Suprapubic skin (tissue), 4 donors: Measurements from ENCODE around the gene PPIAL4G. TPM values are rescaled to one million over a fixed set of nuclear protein-coding genes. Genes with fewer than 3 reads are reported as not detected.
"Not testable (repeated sequence)": the region's sequence is repeated elsewhere in the genome, so short reads cannot be mapped to it uniquely, and the experiment has no call there.

ENCODE experiments used
- DNase-seq, 2 donors: peaks; one replicate each; pipeline ENCODE4 v3.0.0-alpha.2; 2019; ENCODE audit warnings: low spot score in 2 of 2
- H3K27ac ChIP-seq: fragments of 200-600 bp; sonication (generic); one replicate; pipeline ENCODE4 v1.5.1; 2019
- H3K27me3 ChIP-seq: fragments of 200-600 bp; sonication (generic); one replicate; pipeline ENCODE4 v1.5.1; 2019
- H3K36me3 ChIP-seq: fragments of 200-600 bp; sonication (generic); one replicate; pipeline ENCODE4 v1.5.1; 2019
- H3K4me1 ChIP-seq: fragments of 200-600 bp; sonication (generic); one replicate; pipeline ENCODE4 v1.5.1; 2019
- H3K4me3 ChIP-seq: fragments of 200-600 bp; sonication (generic); one replicate; pipeline ENCODE4 v1.5.1; 2019; ENCODE audit warnings: mild to moderate bottlenecking
- H3K9me3 ChIP-seq: fragments of 200-600 bp; sonication (generic); one replicate; pipeline ENCODE4 v1.5.1; 2019
- POLR2A ChIP-seq, 2 donors: fragments of 450-650 bp; IDR thresholded peaks; one replicate each; pipeline ENCODE4 v1.6.1; 2017; ENCODE audit warnings: antibody characterized with exemption in 2 of 2, mild to moderate bottlenecking in 2 of 2, moderate library complexity in 2 of 2
- POLR2AphosphoS5 ChIP-seq, 3 donors: sonication (generic); formaldehyde crosslinking; IDR thresholded peaks; one replicate each; pipeline ENCODE4 v1.6.1; 2017; ENCODE audit warnings: antibody characterized with exemption in 3 of 3
- WGBS: methylation state at CpG from one replicate; pipeline ENCODE4 v1.1.5; 2018; 5-methylcytosine and 5-hydroxymethylcytosine counted together
- total RNA-seq, 4 donors: library from RNA; depleted of rRNA; stranded (reverse); fragments of >200 nt; gene quantifications; one replicate each; pipeline ENCODE4 v1.1.0, GENCODE V29; 2016

Gene PPIAL4G
- total RNA-seq = not detected

- peak in 1 of 2 donors; percentile 52 for DNase-seq
- not testable (repeated sequence) for H3K9me3 ChIP-seq, H3K4me1 ChIP-seq, H3K4me3 ChIP-seq, H3K27me3 ChIP-seq, H3K36me3 ChIP-seq, H3K27ac ChIP-seq
- WGBS = 81% methylated on average over 12 of the region's 12 CpGs
Measured at GRCh38 chr1:148483029-148483428, at the start of gene PPIAL4G. Gene PPIAL4G, minus strand, starts transcription at chr1:148483302. Its CDS starts 50 bp downstream, at chr1:148483252.

- H3K4me1 ChIP-seq, H3K4me3 ChIP-seq, H3K27me3 ChIP-seq, H3K9me3 ChIP-seq, DNase-seq, H3K27ac ChIP-seq: not testable (repeated sequence)
- H3K36me3 ChIP-seq = peaks cover 12% of the 10 kb centered on the region
- no CpG with 5 or more reads among the region's 4 CpGs for WGBS
Measured at GRCh38 chr1:148532158-148532557, 49.1 kb upstream of the PPIAL4G start.

- not testable (repeated sequence) for H3K27me3 ChIP-seq, H3K36me3 ChIP-seq, H3K27ac ChIP-seq, H3K9me3 ChIP-seq, H3K4me1 ChIP-seq
- H3K4me3 ChIP-seq = peak overlapping the region; percentile 40
- WGBS = 4% methylated on average over 10 of the region's 25 CpGs
- DNase-seq = peak in 1 of 2 donors; percentile 57
Measured at GRCh38 chr1:148529101-148529567, 46.0 kb upstream of the PPIAL4G start.

- not testable (repeated sequence) for H3K27ac ChIP-seq
Measured at GRCh38 chr1:148528591-148528990, 45.5 kb upstream of the PPIAL4G start.

GRCh38 chr1:148526587-148526986 lies 43.5 kb upstream of the PPIAL4G start:
- not testable (repeated sequence) for H3K27ac ChIP-seq, H3K36me3 ChIP-seq, H3K4me3 ChIP-seq, DNase-seq, H3K27me3 ChIP-seq, H3K9me3 ChIP-seq, H3K4me1 ChIP-seq
- 92% methylated on average over 2 of the region's 2 CpGs for WGBS

More at GRCh38 chr1:148528591-148528990, 45.5 kb upstream of the PPIAL4G start:
- H3K36me3 ChIP-seq, H3K9me3 ChIP-seq, H3K4me1 ChIP-seq, DNase-seq, H3K27me3 ChIP-seq: not testable (repeated sequence)
- no CpG with 5 or more reads among the region's 24 CpGs for WGBS
- H3K4me3 ChIP-seq = peak overlapping the region; percentile 40

GRCh38 chr1:148523205-148524144 lies 40.4 kb upstream of the PPIAL4G start:
- H3K27ac ChIP-seq, H3K9me3 ChIP-seq, DNase-seq, H3K4me1 ChIP-seq, H3K27me3 ChIP-seq, H3K36me3 ChIP-seq: not testable (repeated sequence)
- peak overlapping the region; percentile 47 for H3K4me3 ChIP-seq
- WGBS = 30% methylated on average over 12 of the region's 35 CpGs

GRCh38 chr1:148522561-148523204 lies 39.6 kb upstream of the PPIAL4G start:
- WGBS = under 1% methylated on average over 27 of the region's 30 CpGs
- peak; percentile 89 to 92 for DNase-seq

GRCh38 chr1:148522072-148522471 lies 39.0 kb upstream of the PPIAL4G start:
- not testable (repeated sequence) for H3K36me3 ChIP-seq, H3K9me3 ChIP-seq, H3K4me1 ChIP-seq, H3K27me3 ChIP-seq
- Histone ChIP-seq H3K4me3 (peak overlapping the region; percentile 47), H3K27ac (peak overlapping the region; percentile 69)
- WGBS = 13% methylated on average over 17 of the region's 23 CpGs
- DNase-seq = peak; percentile 87 to 88

More at GRCh38 chr1:148522561-148523204, 39.6 kb upstream of the PPIAL4G start:
- H3K4me1 ChIP-seq, H3K9me3 ChIP-seq, H3K27me3 ChIP-seq, H3K36me3 ChIP-seq: not testable (repeated sequence)
- Histone ChIP-seq H3K27ac (peak overlapping the region; percentile 69), H3K4me3 (peak overlapping the region; percentile 47)
- TF ChIP-seq POLR2A (IDR thresholded peaks at IDR 0.05) (peak; percentile 96 to 98), POLR2AphosphoS5 (IDR thresholded peaks at IDR 0.05) (peak; percentile 87 to 92 (median 90))

- H3K9me3 ChIP-seq, DNase-seq, H3K4me3 ChIP-seq, H3K27me3 ChIP-seq, H3K27ac ChIP-seq, H3K4me1 ChIP-seq, H3K36me3 ChIP-seq: not testable (repeated sequence)
- no CpG with 5 or more reads among the region's 3 CpGs for WGBS
Measured at GRCh38 chr1:148514310-148514709, 31.2 kb upstream of the PPIAL4G start.

GRCh38 chr1:148512571-148513184 lies 29.6 kb upstream of the PPIAL4G start:
- DNase-seq, H3K9me3 ChIP-seq, H3K4me1 ChIP-seq, H3K36me3 ChIP-seq, H3K27ac ChIP-seq, H3K27me3 ChIP-seq, H3K4me3 ChIP-seq: not testable (repeated sequence)
- 76% methylated on average over 8 of the region's 9 CpGs for WGBS

GRCh38 chr1:148493933-148494332 lies 10.8 kb upstream of the PPIAL4G start:
- DNase-seq, H3K4me3 ChIP-seq, H3K4me1 ChIP-seq, H3K9me3 ChIP-seq, H3K36me3 ChIP-seq, H3K27ac ChIP-seq, H3K27me3 ChIP-seq: not testable (repeated sequence)

GRCh38 chr1:148481134-148481533 lies 2.0 kb downstream of the PPIAL4G start:
- not testable (repeated sequence) for H3K4me3 ChIP-seq, H3K36me3 ChIP-seq, H3K4me1 ChIP-seq, H3K9me3 ChIP-seq, DNase-seq, H3K27ac ChIP-seq, H3K27me3 ChIP-seq
- WGBS = 80% methylated on average over 1 of the region's 4 CpGs

- WGBS = 2% methylated on average over 6 of the region's 28 CpGs
- not testable (repeated sequence) for DNase-seq, H3K27ac ChIP-seq
Measured at GRCh38 chr1:148459694-148460093, 23.4 kb downstream of the PPIAL4G start.

More at GRCh38 chr1:148459694-148460093, 23.4 kb downstream of the PPIAL4G start:
- not testable (repeated sequence) for H3K27me3 ChIP-seq, H3K4me1 ChIP-seq, H3K36me3 ChIP-seq, H3K9me3 ChIP-seq
- peak overlapping the region; percentile 62 for H3K4me3 ChIP-seq
